Activated gamma-delta T cell treated with Interleukin-2 at 50 U/mL for 16 hours (primary cell): Measurements from ENCODE around the gene TFB2M.
"Not testable (repeated sequence)": the region's sequence is repeated elsewhere in the genome, so short reads cannot be mapped to it uniquely, and the experiment has no call there.

Source experiments
- DNase-seq: peaks from one replicate; pipeline ENCODE4 v3.0.0-alpha.2; 2020

Gene TFB2M, protein sequence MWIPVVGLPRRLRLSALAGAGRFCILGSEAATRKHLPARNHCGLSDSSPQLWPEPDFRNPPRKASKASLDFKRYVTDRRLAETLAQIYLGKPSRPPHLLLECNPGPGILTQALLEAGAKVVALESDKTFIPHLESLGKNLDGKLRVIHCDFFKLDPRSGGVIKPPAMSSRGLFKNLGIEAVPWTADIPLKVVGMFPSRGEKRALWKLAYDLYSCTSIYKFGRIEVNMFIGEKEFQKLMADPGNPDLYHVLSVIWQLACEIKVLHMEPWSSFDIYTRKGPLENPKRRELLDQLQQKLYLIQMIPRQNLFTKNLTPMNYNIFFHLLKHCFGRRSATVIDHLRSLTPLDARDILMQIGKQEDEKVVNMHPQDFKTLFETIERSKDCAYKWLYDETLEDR

DNA sequence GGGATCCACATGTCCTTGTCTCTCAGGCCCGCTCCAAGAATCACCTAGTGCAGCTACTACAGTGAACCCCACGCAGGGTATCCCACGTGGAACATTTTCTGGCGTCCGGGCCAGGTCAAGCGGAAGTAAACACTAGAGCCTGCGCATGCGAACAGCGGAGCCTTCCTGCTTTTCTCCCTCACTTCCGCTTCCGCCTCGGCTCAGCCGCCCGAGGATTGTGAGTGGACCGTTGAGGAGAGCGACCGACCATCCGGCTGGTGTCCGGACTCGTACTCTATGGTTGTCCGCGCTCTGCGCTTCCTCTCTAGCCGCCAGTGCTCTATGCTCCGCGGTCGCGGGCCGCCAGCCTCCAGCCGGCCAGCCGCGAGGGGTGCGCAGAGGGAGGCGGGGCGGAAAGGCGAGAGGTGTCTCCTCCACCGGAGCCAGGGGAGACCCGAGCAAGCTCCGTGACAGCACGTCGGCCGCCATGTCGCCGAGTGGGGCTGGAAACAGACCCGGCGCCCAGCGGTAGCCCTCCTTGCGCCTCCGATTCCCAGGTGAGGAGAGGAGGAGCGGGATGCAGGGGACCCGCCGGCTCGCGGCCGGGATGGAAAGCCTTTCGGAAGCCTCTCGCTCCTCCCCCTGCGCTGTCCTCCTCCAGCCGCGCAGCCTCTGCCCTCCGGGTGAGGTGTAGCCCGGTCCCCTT, at the start of gene TFB2M, which contains the start of gene CNST:
Gene TFB2M (minus strand): TSS at position 134 of the 685 bp plus-strand sequence. CDS start 123 bp downstream, at position 11.
Gene CNST (plus strand): TSS at position 329 of the 685 bp plus-strand sequence. CDS start 25,107 bp downstream, outside the sequence.
- peak; percentile 91 for DNase-seq

DNA sequence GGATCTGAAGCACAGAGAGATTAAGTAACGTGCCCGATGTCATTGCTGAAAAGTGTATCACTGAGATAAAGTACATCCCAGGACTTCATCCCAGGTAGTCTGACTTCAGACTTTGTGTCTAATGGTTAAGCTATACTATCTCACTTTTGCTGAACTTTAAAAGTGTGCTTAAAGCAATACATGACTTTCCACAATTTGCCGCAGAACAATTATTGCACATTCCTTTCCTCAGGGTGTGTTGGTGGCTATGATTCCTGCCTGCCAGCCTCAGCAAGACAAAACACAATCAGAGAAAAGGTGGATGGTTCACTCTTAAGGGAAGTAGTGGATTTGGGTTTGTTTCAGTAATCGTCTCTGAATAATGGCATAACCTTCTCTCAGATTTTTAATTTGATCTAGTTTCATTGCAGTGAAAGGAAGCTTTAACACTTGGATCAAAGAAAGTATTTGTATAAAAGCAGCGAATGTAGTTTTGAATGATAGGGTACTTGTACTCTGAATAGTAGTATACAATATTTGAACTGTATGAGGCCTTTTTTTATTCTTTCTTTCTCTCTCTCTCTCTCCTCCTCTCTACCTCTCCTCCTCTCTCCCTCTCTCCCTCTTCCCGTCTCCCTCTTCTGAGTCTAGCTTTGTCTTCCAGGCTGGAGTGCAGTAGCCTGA, 47.2 kb upstream of the TFB2M start:
- no peak for DNase-seq

- DNase-seq = no peak
Measured at GRCh38 chr1:246609632-246610031, 43.6 kb upstream of the TFB2M start.

DNA sequence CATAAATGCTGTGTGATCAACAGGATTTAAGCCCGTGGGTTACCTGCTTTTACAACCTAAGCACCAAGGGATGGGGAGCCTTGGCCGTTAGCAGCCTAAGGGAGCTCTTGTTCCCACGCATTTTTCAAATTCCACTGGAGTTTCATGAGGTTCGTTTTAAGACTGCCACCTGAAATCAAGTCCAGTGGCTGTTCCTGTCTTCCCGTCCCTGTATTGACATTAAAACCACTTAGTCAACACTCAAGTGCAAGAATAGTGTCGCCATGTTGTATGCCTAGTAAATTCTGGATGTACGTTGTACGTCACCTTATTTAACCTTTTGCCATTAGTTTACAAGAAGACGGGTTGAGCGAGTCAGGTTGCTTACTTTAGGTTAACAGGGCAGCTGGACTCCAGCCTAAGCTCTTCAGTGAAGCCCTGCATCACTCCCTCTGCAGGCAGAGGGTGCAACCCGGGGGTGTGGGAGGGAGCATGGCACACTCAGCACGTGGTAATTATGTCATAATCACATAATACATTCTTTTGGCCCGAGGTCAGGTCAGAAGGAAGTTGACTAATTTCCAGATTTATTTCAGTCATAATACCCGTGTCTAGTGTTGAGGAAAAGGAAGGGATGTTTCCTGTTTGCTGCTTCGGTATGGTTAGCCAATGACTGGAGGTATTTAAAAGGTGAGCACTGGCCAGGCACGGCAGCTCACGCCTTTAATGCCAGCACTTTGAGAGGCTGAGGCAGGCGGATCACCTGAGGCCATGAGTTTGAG, 42.7 kb upstream of the TFB2M start:
- DNase-seq = no peak

DNA sequence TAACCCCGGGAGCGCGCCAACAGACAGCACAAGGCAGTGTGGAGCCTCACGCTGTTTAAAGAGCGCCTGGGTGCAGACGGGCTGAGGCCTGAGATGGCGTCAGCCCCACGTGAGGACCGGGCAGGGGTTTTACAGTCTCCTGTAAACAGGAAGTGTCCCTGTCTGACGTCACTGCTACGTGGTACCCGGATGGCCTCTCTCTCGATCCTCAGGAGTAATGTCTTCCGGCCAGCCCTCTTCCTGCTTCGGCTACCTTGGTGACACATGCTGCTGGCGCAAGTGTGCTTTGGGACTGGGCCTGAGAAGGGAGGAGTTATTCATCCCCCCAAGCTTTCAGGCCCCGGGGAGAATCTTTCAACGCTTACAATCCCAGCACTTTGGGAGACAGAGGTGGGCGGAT, 41.4 kb upstream of the TFB2M start:
- DNase-seq = no peak

DNA sequence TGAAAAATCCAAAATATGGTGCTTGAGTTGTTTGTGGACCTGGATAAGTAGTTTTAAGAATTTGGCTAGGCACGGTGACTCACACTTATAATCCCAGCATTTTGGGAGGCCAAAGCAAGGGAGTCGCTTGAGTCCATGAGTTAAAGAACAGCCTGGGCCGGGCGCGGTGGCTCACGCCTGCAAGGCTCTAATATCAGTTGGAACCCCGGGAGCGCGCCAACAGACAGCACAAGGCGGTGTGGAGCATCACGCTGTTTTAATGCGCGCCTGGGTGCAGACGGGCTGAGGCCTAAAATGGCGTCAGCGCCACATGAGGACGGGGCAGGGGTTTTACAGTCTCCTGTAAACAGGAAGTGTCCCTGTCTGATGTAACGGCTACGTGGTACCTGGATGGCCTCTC, 39.2 kb upstream of the TFB2M start:
- not testable (repeated sequence) for DNase-seq

DNA sequence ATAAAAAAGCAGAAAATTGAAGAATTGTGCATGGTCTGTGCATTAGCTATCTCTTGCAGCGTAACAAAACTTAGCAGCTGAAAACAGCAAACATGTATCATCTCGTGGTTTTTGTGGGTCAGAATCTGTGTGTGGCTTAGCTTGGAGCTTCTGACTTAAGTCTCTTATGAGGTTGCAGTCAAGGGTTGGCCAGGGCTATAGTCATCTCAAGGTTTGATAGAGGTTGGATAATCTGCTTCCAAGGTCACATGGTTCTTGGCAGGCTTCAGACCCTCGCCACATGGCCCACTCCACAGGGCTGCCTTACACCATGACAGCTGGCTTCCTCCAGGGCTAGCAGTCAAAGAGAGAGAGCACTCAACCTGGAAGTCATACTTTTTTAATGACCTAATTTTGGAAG, 36.1 kb upstream of the TFB2M start:
- no peak for DNase-seq

- no peak for DNase-seq
Measured at GRCh38 chr1:246600579-246600978, 34.5 kb upstream of the TFB2M start.

DNA sequence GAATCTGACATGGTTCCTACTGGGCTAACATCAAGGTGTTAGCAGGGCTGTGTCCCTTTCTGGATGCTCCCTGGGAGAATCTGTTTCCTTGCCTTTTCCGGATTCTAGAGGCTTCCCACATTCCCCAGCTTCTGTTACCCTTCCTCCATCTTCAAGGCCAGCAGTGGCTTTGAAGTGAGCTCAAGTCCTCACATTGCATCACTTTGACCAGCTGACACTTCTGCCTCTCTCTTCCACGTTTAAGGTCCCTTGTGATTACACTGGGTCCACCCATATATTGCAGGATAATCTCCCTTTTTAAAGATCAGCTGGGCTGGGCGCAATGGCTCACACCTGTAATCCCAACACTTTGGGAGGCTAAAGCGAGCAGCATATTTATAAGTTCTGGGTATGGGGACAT, 33.3 kb upstream of the TFB2M start:
- no peak for DNase-seq

DNA sequence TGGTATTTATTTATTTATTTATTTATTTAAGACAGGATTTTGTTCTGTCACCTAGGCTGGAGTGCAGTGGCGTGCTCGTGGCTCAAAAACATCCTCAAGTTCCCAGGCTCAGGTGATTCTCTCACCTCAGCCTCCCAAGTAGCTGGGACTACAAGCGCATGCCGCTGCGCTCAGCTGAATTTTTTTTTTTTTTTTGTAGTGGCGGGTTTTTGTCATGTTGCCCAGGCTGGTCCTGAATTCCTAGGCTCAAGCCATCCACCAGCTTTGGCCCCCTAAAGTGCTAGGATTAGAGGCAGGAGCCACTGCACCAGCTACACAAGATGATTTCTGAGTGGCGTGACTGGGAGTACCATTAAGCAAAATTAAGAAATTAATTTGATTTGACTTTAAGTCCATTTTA, 31.9 kb upstream of the TFB2M start:
- DNase-seq = no peak

- DNase-seq = no peak
Measured at GRCh38 chr1:246597340-246597739, 31.3 kb upstream of the TFB2M start.

- DNase-seq = no peak
Measured at GRCh38 chr1:246595146-246595545, 29.1 kb upstream of the TFB2M start.

GRCh38 chr1:246592695-246593094, 26.6 kb upstream of the TFB2M start:
- DNase-seq = no peak

- no peak for DNase-seq
Measured at GRCh38 chr1:246591958-246592357, 25.9 kb upstream of the TFB2M start.

GRCh38 chr1:246591504-246591903, 25.4 kb upstream of the TFB2M start:
- no peak for DNase-seq

- no peak for DNase-seq
Measured at GRCh38 chr1:246591047-246591446, 25.0 kb upstream of the TFB2M start.

DNA sequence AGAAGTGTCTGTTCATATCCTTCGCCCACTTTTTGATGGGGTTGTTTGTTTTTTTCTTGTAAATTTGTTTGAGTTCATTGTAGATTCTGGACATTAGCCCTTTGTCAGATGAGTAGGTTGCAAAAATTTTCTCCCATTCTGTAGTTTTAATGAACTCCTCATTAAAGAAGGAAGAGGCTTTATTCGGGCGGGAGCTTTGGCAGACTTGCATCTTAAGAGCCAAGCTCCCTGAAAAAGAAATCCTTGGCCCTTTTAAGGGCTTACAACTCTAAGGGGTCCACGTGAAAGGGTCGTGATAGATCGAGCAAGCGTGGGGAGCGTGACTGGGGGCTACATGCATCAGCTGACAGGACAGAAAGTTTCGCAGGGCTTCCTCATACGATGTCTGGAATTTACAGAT, 23.9 kb upstream of the TFB2M start:
- DNase-seq = not testable (repeated sequence)

DNA sequence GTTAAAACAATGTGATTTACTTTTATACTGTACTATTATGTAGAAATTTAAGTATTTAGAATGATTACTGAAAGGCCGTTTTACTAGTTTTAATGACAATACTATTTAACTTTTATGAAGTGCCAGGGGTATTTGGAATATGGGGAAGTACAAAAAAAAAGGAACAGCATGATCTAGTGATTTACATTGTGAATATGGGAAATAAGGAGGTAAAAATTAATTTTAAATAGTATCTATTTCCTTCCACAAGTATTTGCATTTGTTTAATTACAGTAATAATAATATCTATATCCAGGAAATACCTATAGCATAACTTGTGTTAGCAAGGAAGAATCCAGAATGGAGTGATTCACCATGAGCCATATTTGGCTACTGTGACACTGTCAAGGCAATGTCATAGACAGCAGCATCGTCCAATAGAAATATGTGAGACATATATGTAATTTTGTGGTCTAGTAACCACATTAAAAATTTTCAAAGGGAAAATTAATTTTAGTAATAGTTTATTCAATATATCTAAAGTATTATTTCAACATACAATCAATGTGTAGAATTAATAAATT, 22.2 kb upstream of the TFB2M start:
- no peak for DNase-seq

DNA sequence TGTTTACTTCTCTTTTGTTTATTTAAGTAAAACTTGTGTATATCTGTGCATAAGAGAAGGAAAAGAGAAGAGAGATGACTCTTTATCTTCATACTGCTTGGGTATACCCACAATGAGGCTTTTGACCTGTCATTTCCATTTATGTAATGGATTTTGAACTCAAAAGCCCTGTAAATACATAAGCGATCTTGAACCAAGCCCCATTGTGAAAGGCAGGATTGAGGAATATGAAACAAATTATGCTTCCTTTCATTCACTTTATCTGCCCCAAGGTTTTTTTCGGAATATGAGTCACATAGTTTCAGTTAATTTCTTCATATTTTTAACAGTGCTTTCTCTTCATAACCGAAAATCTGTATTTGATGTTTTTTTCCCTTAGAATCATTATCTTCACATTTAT, 21.5 kb upstream of the TFB2M start:
- DNase-seq = no peak

GRCh38 chr1:246587032-246587431, 21.0 kb upstream of the TFB2M start:
- no peak for DNase-seq

- DNase-seq = no peak
Measured at GRCh38 chr1:246583448-246584185, 17.6 kb upstream of the TFB2M start.

GRCh38 chr1:246583056-246583440, 17.0 kb upstream of the TFB2M start:
- no peak for DNase-seq
